GM19397 (cell line): Measurements from ENCODE around the gene SHBG.
A peak's percentile ranks its signal among the peaks of the same experiment; 100 is the strongest.
"Not testable (repeated sequence)": the region's sequence is repeated elsewhere in the genome, so short reads cannot be mapped to it uniquely, and the experiment has no call there.

ENCODE experiments used
- ATAC-seq: cut with Tn5 transposase; IDR thresholded peaks from one replicate; pipeline ENCODE4 v1.9.1; 2021; ENCODE audit warnings: mild to moderate bottlenecking, moderate library complexity; ENCODE audit not compliant: unreplicated experiment

The SHBG gene

GRCh38 chr17:7629939-7630571 is at the start of gene SHBG:
Gene SHBG (plus strand): TSS chr17:7630135. CDS start chr17:7630173, 38 bp downstream.
- ATAC-seq = no peak

GRCh38 chr17:7580604-7581575 is 49.0 kb upstream of the SHBG start:
- no peak for ATAC-seq

- no peak for ATAC-seq
Measured at GRCh38 chr17:7582396-7583252, 47.3 kb upstream of the SHBG start.

GRCh38 chr17:7583253-7584109 is 46.5 kb upstream of the SHBG start, which contains the start of gene MPDU1:
Gene MPDU1 (plus strand): TSS chr17:7583852. CDS start chr17:7583863, 11 bp downstream.
- peak; percentile 72 for ATAC-seq

- no peak for ATAC-seq
Measured at GRCh38 chr17:7586673-7587419, 43.1 kb upstream of the SHBG start.

- no peak for ATAC-seq
Measured at GRCh38 chr17:7587420-7588151, 42.3 kb upstream of the SHBG start.

- ATAC-seq = no peak
Measured at GRCh38 chr17:7588553-7589203, 41.3 kb upstream of the SHBG start.

- ATAC-seq = no peak
Measured at GRCh38 chr17:7589204-7589868, 40.6 kb upstream of the SHBG start.

- ATAC-seq = no peak
Measured at GRCh38 chr17:7589891-7590691, 39.8 kb upstream of the SHBG start, which contains the start of gene SOX15. Gene SOX15 (minus strand): TSS chr17:7590094. CDS start chr17:7589676, 418 bp downstream.

GRCh38 chr17:7590743-7591142 is 39.2 kb upstream of the SHBG start:
- no peak for ATAC-seq

GRCh38 chr17:7591596-7591995 is 38.3 kb upstream of the SHBG start:
- ATAC-seq = no peak

GRCh38 chr17:7592422-7593021 is 37.4 kb upstream of the SHBG start:
- no peak for ATAC-seq

- no peak for ATAC-seq
Measured at GRCh38 chr17:7593296-7593695, 36.6 kb upstream of the SHBG start.

GRCh38 chr17:7597561-7597960 is 32.4 kb upstream of the SHBG start:
- not testable (repeated sequence) for ATAC-seq

- no peak for ATAC-seq
Measured at GRCh38 chr17:7606280-7606679, 23.7 kb upstream of the SHBG start.

GRCh38 chr17:7610641-7611040 is 19.3 kb upstream of the SHBG start:
- no peak for ATAC-seq
